Measurements from ENCODE around the gene CCL27. TPM values are rescaled to one million over a fixed set of nuclear protein-coding genes. Genes with fewer than 3 reads are reported as not detected.

The CCL27 gene
- total and polyA plus RNA-seq, 2 of the 8 experiments (the other 6 are each of a cell fraction or from before 2014, with no cell fraction given), result 0.42 TPM; not detected in 1

DNA sequence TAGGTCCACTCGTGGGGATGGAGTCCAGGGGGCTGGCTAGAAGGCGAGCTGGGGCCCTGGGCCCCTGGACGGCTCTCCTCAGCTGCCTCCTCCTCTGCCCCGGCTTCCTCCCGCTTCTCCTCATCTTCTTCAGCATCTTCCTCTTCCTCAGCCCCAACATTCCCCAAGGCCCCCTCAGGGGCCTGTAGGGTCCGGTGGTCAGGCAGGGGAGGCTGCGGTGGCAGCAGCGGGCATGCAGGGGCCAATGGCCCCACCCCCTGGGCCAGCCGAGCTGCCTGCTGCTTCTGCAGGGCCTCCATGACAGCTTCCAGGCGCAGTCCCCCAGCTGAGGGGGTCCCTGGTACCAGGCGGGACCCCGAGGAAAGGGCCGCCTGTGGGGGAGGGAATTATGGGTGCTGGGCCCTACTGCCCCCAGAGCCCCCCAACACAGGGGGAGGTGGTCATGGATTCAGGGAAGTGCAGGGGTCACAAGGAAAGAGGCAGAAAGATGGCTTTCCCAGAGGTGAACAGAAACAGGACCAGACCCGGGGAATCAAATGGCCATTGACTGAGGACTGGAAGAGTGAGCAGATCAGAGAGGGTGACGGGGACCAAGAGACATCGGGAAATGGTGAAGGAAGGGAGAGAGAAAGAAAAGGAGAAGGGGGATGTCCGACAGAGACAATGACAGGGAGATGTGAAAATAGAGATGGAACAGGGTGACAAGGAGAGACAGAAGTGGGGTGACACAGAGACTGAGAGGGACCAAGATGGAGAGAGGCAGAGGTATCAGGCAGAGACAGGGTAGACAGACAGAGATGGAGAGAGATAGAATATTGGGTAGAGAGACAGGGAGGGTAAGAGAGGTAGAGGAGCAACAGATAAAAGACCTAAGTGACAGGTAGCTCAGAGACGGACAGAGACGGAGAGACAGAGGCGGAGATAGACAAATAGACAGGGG, 34.5 kb downstream of the CCL27 start:
- Histone ChIP-seq H3K79me2 (ENCODE audit: control insufficient read depth in 1 of 2, insufficient read depth in 2 of 2, low read length in 2 of 2) (no peaks in the 10 kb centered on the region), H3K4me1 (replicated peaks in 1 of 4; ENCODE audit: control insufficient read depth in 3 of 4, insufficient read depth in 4 of 4, low read length in 3 of 4) (peaks cover 0 to 16% (median 6%) of the 10 kb centered on the region in 4 experiments; a peak in 6 of 7 replicates), H2AFZ (ENCODE audit: low read length) (0 out of 2 replicates have a peak overlapping the region, but pooled peaks have one; percentile 20), H2BK15ac (ENCODE audit: low read length) (no peak overlapping the region), H3K79me1 (ENCODE audit: low read depth, low read length) (no peaks in the 10 kb centered on the region), H4K8ac (ENCODE audit: extremely low read depth, insufficient read depth, low read length) (no peak overlapping the region), H3K36me3 (ENCODE audit: control insufficient read depth in 2 of 4, insufficient read depth in 4 of 4, low read length in 3 of 4) (no peaks in the 10 kb centered on the region; a peak in 1 of 8 replicates), H2BK120ac (replicated peaks; ENCODE audit: low read depth, low read length) (no peak overlapping the region), H3K4me3 (ENCODE audit: extremely low read depth in 1 of 4, insufficient read depth in 2 of 4, low read depth in 3 of 4, low read length in 4 of 4) (peak overlapping the region; percentile 9 to 59 (median 40)), H3K4me2 (ENCODE audit: insufficient read depth in 1 of 2, low read depth in 2 of 2, low read length in 2 of 2) (peak overlapping the region; percentile 62 to 87), H3K56ac (replicated peaks; ENCODE audit: insufficient read length, low read depth, low read length) (no peak overlapping the region), H4K5ac (ENCODE audit: insufficient read length, low read depth, low read length) (no peak overlapping the region), H3K27ac (ENCODE audit: low read depth, low read length) (no peak overlapping the region), H3K9me3 (ENCODE audit: insufficient read depth in 2 of 2, low read depth in 1 of 2, low read length in 1 of 2) (no peaks in the 10 kb centered on the region), H3K23ac (ENCODE audit: insufficient read length) (no peak overlapping the region), H3K9ac (replicated peaks in 1 of 4; ENCODE audit: extremely low read depth in 1 of 4, low read depth in 3 of 4, low read length in 3 of 4) (no peak overlapping the region), H3K18ac (ENCODE audit: extremely low read depth, low read length) (no peak overlapping the region), H4K91ac (replicated peaks; ENCODE audit: insufficient read length, low read length) (no peak overlapping the region), H3K23me2 (ENCODE audit: low read depth, low read length) (peaks cover 9% of the 10 kb centered on the region), H3K27me3 (replicated peaks in 1 of 4; ENCODE audit: control insufficient read depth in 3 of 4, extremely low read depth in 1 of 4, insufficient read depth in 3 of 4, low read length in 3 of 4) (peaks cover 62 to 84% (median 82%) of the 10 kb centered on the region in 4 experiments), H2BK12ac (ENCODE audit: low read depth, low read length) (no peak overlapping the region), H2BK5ac (ENCODE audit: low read depth, low read length) (no peak overlapping the region), H4K20me1 (replicated peaks in 1 of 2; ENCODE audit: control insufficient read depth in 1 of 2, insufficient read depth in 2 of 2, low read length in 2 of 2) (peaks cover 0 to 5% of the 10 kb centered on the region in 2 experiments), H3K14ac (ENCODE audit: insufficient read length) (no peak overlapping the region), H2AK5ac (ENCODE audit: low read depth, low read length) (no peak overlapping the region), H2BK20ac (ENCODE audit: low read length) (no peak overlapping the region), H3K4ac (replicated peaks; ENCODE audit: insufficient read length, low read depth, low read length) (no peak overlapping the region)
- WGBS, 2 experiments (ENCODE audit: extremely low coverage in 1 of 2, insufficient coverage in 1 of 2, insufficient read length in 1 of 2, insufficient replicate concordance in 2 of 2, low coverage in 1 of 2, low lambda C conversion rate in 2 of 2, missing lambda C conversion rate in 1 of 2), result 55% methylated on average over 18 of the region's 20 CpGs; no CpG with 5 or more reads in 1 of the 2 experiments
- CTCF ChIA-PET (ENCODE audit: partially characterized antibody), result interaction anchor here (1.1 to 18.5 kb wide), 3 partner anchors 10 to 197 kb away, joined by 3 to 401 read pairs (median 3); partner anchors contain the start of genes RPP25L and SIGMAR1
- POLR2A ChIA-PET (ENCODE audit: partially characterized antibody), result interaction anchor here (0.6 to 11.3 kb wide), 6 partner anchors 10 to 50 kb away, joined by 3 to 127 read pairs (median 3); partner anchors contain the start of genes GALT, IL11RA and RPP25L
- no peak for DNase-seq (ENCODE audit: low read depth in 1 of 2, low spot score in 2 of 2)
- FAIRE-seq, result no peak
- TF ChIP-seq, protein P1, sequence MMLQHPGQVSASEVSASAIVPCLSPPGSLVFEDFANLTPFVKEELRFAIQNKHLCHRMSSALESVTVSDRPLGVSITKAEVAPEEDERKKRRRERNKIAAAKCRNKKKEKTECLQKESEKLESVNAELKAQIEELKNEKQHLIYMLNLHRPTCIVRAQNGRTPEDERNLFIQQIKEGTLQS (IDR thresholded peaks at IDR 0.05; ENCODE audit: insufficient read depth, low read depth, low read length), result no peak
- TF ChIP-seq GTF2F1 (IDR thresholded peaks at IDR 0.05; ENCODE audit: borderline replicate concordance, low read depth, low read length) (no peak), ASH2L (IDR thresholded peaks at IDR 0.05; ENCODE audit: low read length) (no peak), SP2 (IDR thresholded peaks at IDR 0.05; ENCODE audit: low read length) (no peak), POU5F1 (IDR thresholded peaks at IDR 0.05; ENCODE audit: low read depth, low read length) (no peak), SP1 (IDR thresholded peaks at IDR 0.05; ENCODE audit: low read depth, low read length) (no peak), EP300 (IDR thresholded peaks at IDR 0.05; ENCODE audit: borderline replicate concordance in 1 of 2, low read depth in 2 of 2, low read length in 2 of 2) (no peak), SIN3A (conservative IDR thresholded peaks at IDR 0.05 in 1 of 2, IDR thresholded peaks at IDR 0.05 in 1 of 2; ENCODE audit: low read depth in 1 of 2, low read length in 2 of 2) (no peak), MAFK (IDR thresholded peaks at IDR 0.05; ENCODE audit: low read depth, low read length) (no peak), RNF2 (IDR thresholded peaks at IDR 0.05; ENCODE audit: borderline replicate concordance, low read depth, low read length, missing control alignments, poor library complexity, severe bottlenecking) (no peak)

All from H1 (cell line).